ENCODE results near the gene ASTN2. TPM values are rescaled to one million over a fixed set of nuclear protein-coding genes. Genes with fewer than 3 reads are reported as not detected.

The ASTN2 gene
- total RNA-seq, 1 experiment from 2014 or later, result 4.8 TPM

DNA sequence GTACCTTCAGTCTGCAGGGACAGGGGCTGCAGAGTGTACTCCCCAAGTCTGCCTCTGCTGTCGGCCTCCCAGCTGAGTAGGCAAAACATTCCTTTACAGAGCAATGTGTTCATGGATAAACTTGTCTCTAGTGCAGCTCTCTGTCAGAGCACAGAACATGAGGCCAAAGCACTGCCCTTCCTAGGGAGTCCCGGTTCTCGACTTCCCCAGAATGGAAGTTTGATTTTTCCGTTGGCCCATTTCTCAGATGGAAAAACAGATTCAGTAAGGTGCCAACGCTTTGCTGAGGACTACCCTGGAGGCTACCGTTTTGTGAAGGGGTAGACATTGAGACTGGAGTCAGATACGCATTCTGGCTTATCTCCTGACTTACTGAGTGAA is 728.2 kb downstream of the ASTN2 start (continued):
- no peak for TF ChIP-seq YY1 (IDR thresholded peaks at IDR 0.05; ENCODE audit: extremely low read depth, insufficient replicate concordance, low read depth, low read length)
- TF ChIP-seq EZH2 (IDR thresholded peaks at IDR 0.05), result no peak
- TF ChIP-seq, protein P1, sequence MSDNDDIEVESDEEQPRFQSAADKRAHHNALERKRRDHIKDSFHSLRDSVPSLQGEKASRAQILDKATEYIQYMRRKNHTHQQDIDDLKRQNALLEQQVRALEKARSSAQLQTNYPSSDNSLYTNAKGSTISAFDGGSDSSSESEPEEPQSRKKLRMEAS (IDR thresholded peaks at IDR 0.05), result no peak
- no peak for TF ChIP-seq REST (IDR thresholded peaks at IDR 0.05; ENCODE audit: low read depth)
- TF ChIP-seq ZNF274 (IDR thresholded peaks at IDR 0.05; ENCODE audit: low read depth, low read length), result no peak
- no peak for TF ChIP-seq SIN3A (IDR thresholded peaks at IDR 0.05; ENCODE audit: low read depth)
- no peak for TF ChIP-seq EZH2phosphoT487 (IDR thresholded peaks at IDR 0.05; ENCODE audit: borderline replicate concordance)
- TF ChIP-seq POLR2A (IDR thresholded peaks at IDR 0.05; ENCODE audit: borderline replicate concordance, extremely low read depth, insufficient read depth, insufficient read length), result no peak

DNA sequence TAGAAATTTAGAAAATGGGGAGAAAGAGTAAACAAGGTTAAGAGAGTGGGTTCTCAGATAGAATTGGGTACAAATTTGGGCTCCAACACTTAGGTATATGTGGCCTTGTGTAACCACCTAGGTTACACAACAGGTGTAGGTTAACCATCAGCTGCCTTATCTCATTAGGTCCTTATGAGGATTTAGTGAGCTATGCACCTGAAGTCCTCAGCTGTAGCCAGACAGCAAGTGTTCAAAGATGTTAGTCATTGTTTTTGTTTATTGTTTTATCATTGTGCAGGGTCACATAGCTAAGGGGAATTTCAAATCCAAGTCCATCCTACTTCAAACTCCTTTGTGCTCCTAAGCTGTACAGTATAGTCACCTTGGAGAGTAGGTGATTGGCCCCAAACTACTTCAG is 728.7 kb downstream of the ASTN2 start:
- no peaks in the 10 kb centered on the region for H3K36me3 ChIP-seq (ENCODE audit: control insufficient read depth in 1 of 2, insufficient read depth in 2 of 2, low read length in 2 of 2)
- H4K20me1 ChIP-seq (ENCODE audit: insufficient read depth), result 0 out of 2 replicates have a peak, but pooled peaks cover 1% of the 10 kb centered on the region
- H3K79me2 ChIP-seq (ENCODE audit: insufficient read depth, low read length), result peaks cover 37% of the 10 kb centered on the region
- no peaks in the 10 kb centered on the region for H3K9me2 ChIP-seq (ENCODE audit: insufficient read depth)
- H3K4me3 ChIP-seq (replicated peaks in 1 of 2; ENCODE audit: low read depth in 1 of 2, low read length in 2 of 2), result peak overlapping the region; percentile 76 to 77
- H2AFZ ChIP-seq (ENCODE audit: low read depth, low read length, poor library complexity, severe bottlenecking), result no peak overlapping the region
- H3K27me3 ChIP-seq (ENCODE audit: insufficient read depth, low read length), result no peaks in the 10 kb centered on the region
- H3K27ac ChIP-seq (ENCODE audit: low read depth, low read length), result no peak overlapping the region
- peak overlapping the region; percentile 77; the same call in 1 of the 2 replicates for H3K9ac ChIP-seq (ENCODE audit: low read length)
- RAD21 ChIA-PET (ENCODE audit: low non-redundant PET in 1 of 2, low total read pairs in 2 of 2, uncharacterized antibody in 2 of 2, unreplicated experiment in 2 of 2), result no interaction called here
- H3K4me2 ChIP-seq (ENCODE audit: low read length), result peak overlapping the region; percentile 97
- ATAC-seq (no peak; the same call in 1 of the 2 replicates), DNase-seq (ENCODE audit: low read depth, low spot score) (no peak)
- POLR2A ChIA-PET, result no interaction called here
- H3K9me3 ChIP-seq (ENCODE audit: control insufficient read depth in 1 of 2, insufficient read depth in 1 of 2, low read depth in 1 of 2, low read length in 2 of 2), result no peaks in the 10 kb centered on the region
- intact Hi-C loops (cut with micrococcal nuclease), result no loop called here
- CTCF ChIA-PET, result no interaction called here
- BruUV-seq (replicated peaks), result no TSS peak
- peaks cover 0 to 20% of the 10 kb centered on the region in 2 experiments; a peak in 2 of 4 replicates for H3K4me1 ChIP-seq (ENCODE audit: control insufficient read depth in 1 of 2, insufficient read depth in 2 of 2, low read length in 2 of 2)
- no peak for TF ChIP-seq REST (IDR thresholded peaks at IDR 0.05; ENCODE audit: low read depth)
- TF ChIP-seq ELF1 (IDR thresholded peaks at IDR 0.05; ENCODE audit: borderline replicate concordance, low read depth), result no peak
- TF ChIP-seq SIN3A (IDR thresholded peaks at IDR 0.05; ENCODE audit: low read depth), result no peak
- TF ChIP-seq, protein P2, sequence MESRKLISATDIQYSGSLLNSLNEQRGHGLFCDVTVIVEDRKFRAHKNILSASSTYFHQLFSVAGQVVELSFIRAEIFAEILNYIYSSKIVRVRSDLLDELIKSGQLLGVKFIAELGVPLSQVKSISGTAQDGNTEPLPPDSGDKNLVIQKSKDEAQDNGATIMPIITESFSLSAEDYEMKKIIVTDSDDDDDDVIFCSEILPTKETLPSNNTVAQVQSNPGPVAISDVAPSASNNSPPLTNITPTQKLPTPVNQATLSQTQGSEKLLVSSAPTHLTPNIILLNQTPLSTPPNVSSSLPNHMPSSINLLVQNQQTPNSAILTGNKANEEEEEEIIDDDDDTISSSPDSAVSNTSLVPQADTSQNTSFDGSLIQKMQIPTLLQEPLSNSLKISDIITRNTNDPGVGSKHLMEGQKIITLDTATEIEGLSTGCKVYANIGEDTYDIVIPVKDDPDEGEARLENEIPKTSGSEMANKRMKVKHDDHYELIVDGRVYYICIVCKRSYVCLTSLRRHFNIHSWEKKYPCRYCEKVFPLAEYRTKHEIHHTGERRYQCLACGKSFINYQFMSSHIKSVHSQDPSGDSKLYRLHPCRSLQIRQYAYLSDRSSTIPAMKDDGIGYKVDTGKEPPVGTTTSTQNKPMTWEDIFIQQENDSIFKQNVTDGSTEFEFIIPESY (IDR thresholded peaks at IDR 0.05; ENCODE audit: extremely low read depth, insufficient replicate concordance, low read length), result no peak
- TF ChIP-seq ZFX (IDR thresholded peaks at IDR 0.05), result no peak
- no peak for TF ChIP-seq POLR2AphosphoS5 (IDR thresholded peaks at IDR 0.05; ENCODE audit: low read depth, low read length)
- no peak for TF ChIP-seq YY1 (IDR thresholded peaks at IDR 0.05; ENCODE audit: extremely low read depth, insufficient replicate concordance, low read depth, low read length)
- no peak for TF ChIP-seq FOSL1 (IDR thresholded peaks at IDR 0.05; ENCODE audit: low read depth)
- no peak for TF ChIP-seq POLR2A (IDR thresholded peaks at IDR 0.05; ENCODE audit: borderline replicate concordance, extremely low read depth, insufficient read depth, insufficient read length)
- TF ChIP-seq SP1 (IDR thresholded peaks at IDR 0.05; ENCODE audit: low read depth), result no peak
- no peak for TF ChIP-seq ZNF274 (IDR thresholded peaks at IDR 0.05; ENCODE audit: low read depth, low read length)
- no peak for TF ChIP-seq TCF7L2 (IDR thresholded peaks at IDR 0.05; ENCODE audit: borderline replicate concordance, extremely low read depth, insufficient read depth, insufficient read length)
